ENCODE data around the gene DHODH. TPM values are rescaled to one million over a fixed set of nuclear protein-coding genes. Genes with fewer than 3 reads are reported as not detected.

DHODH gene
- total RNA-seq (ENCODE audit: low replicate concordance), result 7.8 and 13.1 TPM in 2 replicates
- long read RNA-seq, transcript DHODH-201 (9 exons, 2,426 nt), result major isoform, 13 of 21 reads
- long read RNA-seq, partial matches to known transcripts, result 3 of 21 reads
- long read RNA-seq, other reads (novel, unspliced or antisense), result 5 of 21 reads

GRCh38 chr16:72008424-72009216 lies at the start of gene DHODH:
Gene DHODH (plus strand): TSS chr16:72008744. CDS start chr16:72008765, 21 bp downstream.
- DNase-seq (ENCODE audit: extremely low spot score, unreplicated experiment), result peak; percentile 97
- peaks cover 12% of the 10 kb centered on the region for H3K27me3 Mint-ChIP-seq

GRCh38 chr16:71961066-71962039 lies 47.2 kb upstream of the DHODH start:
- DNase-seq (ENCODE audit: extremely low spot score, unreplicated experiment), result peak; percentile 84
- H3K9me3 Mint-ChIP-seq, result no peaks in the 10 kb centered on the region
- no peak overlapping the region for H3K4me3 Mint-ChIP-seq
- no peak overlapping the region for H3K27ac Mint-ChIP-seq
- no peaks in the 10 kb centered on the region for H3K27me3 Mint-ChIP-seq
- peak; percentile 89 for TF ChIP-seq CTCF (conservative IDR thresholded peaks at IDR 0.05)
- H3K36me3 Mint-ChIP-seq, result no peaks in the 10 kb centered on the region
- H3K4me1 Mint-ChIP-seq (ENCODE audit: unreplicated experiment), result peaks cover 8% of the 10 kb centered on the region

More at GRCh38 chr16:72008424-72009216, at the start of gene DHODH:
- peak; percentile 26 for TF ChIP-seq CTCF (conservative IDR thresholded peaks at IDR 0.05)
- peak within 1 kb of the TSS; percentile 97 for H3K4me3 Mint-ChIP-seq
- H3K9me3 Mint-ChIP-seq, result no peaks in the 10 kb centered on the region
- peaks cover 5% of the 10 kb centered on the region for H3K4me1 Mint-ChIP-seq (ENCODE audit: unreplicated experiment)
- H3K27ac Mint-ChIP-seq, result peak within 1 kb of the TSS; percentile 89
- peaks cover 4% of the 10 kb centered on the region for H3K36me3 Mint-ChIP-seq

- H3K27me3 Mint-ChIP-seq, result no peaks in the 10 kb centered on the region
- no peak for TF ChIP-seq CTCF (conservative IDR thresholded peaks at IDR 0.05)
- H3K9me3 Mint-ChIP-seq, result no peaks in the 10 kb centered on the region
- peaks cover 8% of the 10 kb centered on the region for H3K4me1 Mint-ChIP-seq (ENCODE audit: unreplicated experiment)
- no peak for DNase-seq (ENCODE audit: extremely low spot score, unreplicated experiment)
- H3K27ac Mint-ChIP-seq, result no peak overlapping the region
- H3K4me3 Mint-ChIP-seq, result no peak overlapping the region
- H3K36me3 Mint-ChIP-seq, result no peaks in the 10 kb centered on the region
Observed at GRCh38 chr16:71963125-71963875, 45.2 kb upstream of the DHODH start.

- Mint-ChIP-seq H3K4me1 (ENCODE audit: unreplicated experiment) (peaks cover 8% of the 10 kb centered on the region), H3K9me3 (no peaks in the 10 kb centered on the region), H3K4me3 (no peak overlapping the region), H3K36me3 (no peaks in the 10 kb centered on the region), H3K27ac (no peak overlapping the region), H3K27me3 (no peaks in the 10 kb centered on the region)
- no peak for DNase-seq (ENCODE audit: extremely low spot score, unreplicated experiment)
- no peak for TF ChIP-seq CTCF (conservative IDR thresholded peaks at IDR 0.05)
Observed at GRCh38 chr16:71965223-71965622, 43.3 kb upstream of the DHODH start.

GRCh38 chr16:71966932-71967331 lies 41.6 kb upstream of the DHODH start:
- no peak for DNase-seq (ENCODE audit: extremely low spot score, unreplicated experiment)
- no peaks in the 10 kb centered on the region for H3K36me3 Mint-ChIP-seq
- no peak overlapping the region for H3K4me3 Mint-ChIP-seq
- TF ChIP-seq CTCF (conservative IDR thresholded peaks at IDR 0.05), result no peak
- H3K27me3 Mint-ChIP-seq, result no peaks in the 10 kb centered on the region
- no peaks in the 10 kb centered on the region for H3K4me1 Mint-ChIP-seq (ENCODE audit: unreplicated experiment)
- H3K9me3 Mint-ChIP-seq, result no peaks in the 10 kb centered on the region
- no peak overlapping the region for H3K27ac Mint-ChIP-seq

Data from type B pancreatic cell (in vitro differentiated cells).